A673 (cell line): Measurements from ENCODE around the gene MT1B. TPM values are rescaled to one million over a fixed set of nuclear protein-coding genes. Genes with fewer than 3 reads are reported as not detected.

Experiments used
- BruUV-seq: library from RNA; stranded (reverse); fragments of 400-500 nt; replicated peaks from 2 replicates; lab custom pipeline; 2021; lab: Mats Ljungman, UMichigan
- CTCF ChIA-PET: fragments of 300-600 bp; sonication (Branson Sonifier 250); formaldehyde crosslinking; loops from one replicate; lab custom pipeline; 2022; ENCODE audit warnings: antibody characterized with exemption; lab: Charles Lee
- POLR2A ChIA-PET: fragments of 300-600 bp; sonication (Branson Sonifier 250); formaldehyde crosslinking; loops from one replicate; lab custom pipeline; 2022; ENCODE audit warnings: antibody characterized with exemption; ENCODE audit not compliant: low non-redundant PET; lab: Charles Lee
- DNase-seq: peaks from one replicate; pipeline ENCODE4 v3.0.0-alpha.2; 2015; ENCODE audit warnings: low spot score
- H3K27ac ChIP-seq: fragments of 200-600 bp; sonication (generic); 2 replicates; pipeline ENCODE4 v1.5.1; 2016; ENCODE audit warnings: mixed run types, low read depth, mild to moderate bottlenecking, mixed read lengths, antibody characterized with exemption, low read length; ENCODE audit not compliant: poor library complexity, severe bottlenecking
- H3K27me3 ChIP-seq: fragments of 200-600 bp; sonication (generic); replicated peaks from 2 replicates; pipeline ENCODE4 v1.6.1; 2017; ENCODE audit warnings: mixed run types, low read depth, mild to moderate bottlenecking, mixed read lengths, antibody characterized with exemption, low read length; ENCODE audit not compliant: insufficient read depth, poor library complexity
- H3K36me3 ChIP-seq: fragments of 200-600 bp; sonication (generic); 2 replicates; pipeline ENCODE4 v1.6.1; 2016; ENCODE audit warnings: mixed run types, mild to moderate bottlenecking, mixed read lengths, antibody characterized with exemption, low read length; ENCODE audit not compliant: insufficient read depth, poor library complexity, severe bottlenecking
- H3K4me1 ChIP-seq: fragments of 200-600 bp; sonication (generic); 2 replicates; pipeline ENCODE4 v1.6.1; 2017; ENCODE audit warnings: mixed run types, mild to moderate bottlenecking, mixed read lengths, antibody characterized with exemption, low read length; ENCODE audit not compliant: insufficient read depth, poor library complexity, severe bottlenecking
- H3K4me3 ChIP-seq: fragments of 200-600 bp; sonication (generic); 2 replicates; pipeline ENCODE4 v1.5.1; 2016; ENCODE audit warnings: low read depth, mixed run types, mild to moderate bottlenecking, mixed read lengths, low read length; ENCODE audit not compliant: poor library complexity, severe bottlenecking
- H3K9me3 ChIP-seq: fragments of 200-600 bp; sonication (generic); 2 replicates; pipeline ENCODE4 v1.6.1; 2016; ENCODE audit warnings: mixed run types, low read depth, mild to moderate bottlenecking, mixed read lengths, antibody characterized with exemption, low read length; ENCODE audit not compliant: poor library complexity, severe bottlenecking
- EZH2 ChIP-seq: fragments of 200-600 bp; sonication (generic); IDR thresholded peaks from 2 replicates; pipeline ENCODE4 v1.6.1; 2017; ENCODE audit warnings: borderline replicate concordance, low read depth, mild to moderate bottlenecking, mixed read lengths, antibody characterized with exemption, low read length; ENCODE audit not compliant: poor library complexity, severe bottlenecking
- intact Hi-C: fragments of 100-400 bp; cut with micrococcal nuclease; formaldehyde crosslinking; loops from one replicate; pipeline ENCODE4 v1.10.0; 2022; ENCODE audit not compliant: unreplicated experiment
- total RNA-seq: library from RNA; stranded (reverse); gene quantifications from 2 replicates; pipeline ENCODE4 v1.2.3, GENCODE V29; 2021
- TF ChIP-seq, protein P1 (sequence below): fragments of 300-800, 200-600 bp; sonication (generic); conservative IDR thresholded peaks from 2 replicates; pipeline ENCODE4 v1.5.1; 2017; ENCODE audit warnings: low read depth, mild to moderate bottlenecking, antibody characterized with exemption, low read length, moderate library complexity, mixed read lengths

Gene MT1B
- total RNA-seq, 1 experiment from 2014 or later = not detected

DNA sequence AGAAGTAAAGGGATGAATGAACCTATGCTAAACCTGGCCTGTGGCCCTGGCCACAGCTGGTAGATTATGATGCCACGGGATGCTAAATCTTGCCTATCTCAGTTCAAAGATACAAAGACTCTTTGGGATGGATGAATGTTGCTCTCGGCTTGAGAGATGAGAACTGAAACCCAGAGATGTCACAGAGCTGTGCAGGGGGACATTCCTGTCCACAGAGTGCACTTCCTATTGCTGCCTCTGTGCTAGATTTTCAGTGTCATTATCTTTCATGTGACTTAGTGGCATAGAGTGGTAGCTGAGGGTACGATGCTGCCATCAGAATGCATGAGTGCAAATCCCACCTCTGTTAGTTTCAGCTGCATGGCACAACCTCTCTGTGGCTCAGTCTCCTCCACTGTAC lies 21.6 kb upstream of the MT1B start:
- Histone ChIP-seq H3K27ac (no peak overlapping the region), H3K36me3 (no peaks in the 10 kb centered on the region), H3K27me3 (peaks cover 37% of the 10 kb centered on the region), H3K9me3 (no peaks in the 10 kb centered on the region), H3K4me3 (no peak overlapping the region), H3K4me1 (peaks cover 6% of the 10 kb centered on the region)
- no TSS peak for BruUV-seq
- DNase-seq = no peak
- CTCF ChIA-PET = no interaction called here
- intact Hi-C loops = no loop called here
- TF ChIP-seq EZH2 = no peak
- TF ChIP-seq, protein P1, sequence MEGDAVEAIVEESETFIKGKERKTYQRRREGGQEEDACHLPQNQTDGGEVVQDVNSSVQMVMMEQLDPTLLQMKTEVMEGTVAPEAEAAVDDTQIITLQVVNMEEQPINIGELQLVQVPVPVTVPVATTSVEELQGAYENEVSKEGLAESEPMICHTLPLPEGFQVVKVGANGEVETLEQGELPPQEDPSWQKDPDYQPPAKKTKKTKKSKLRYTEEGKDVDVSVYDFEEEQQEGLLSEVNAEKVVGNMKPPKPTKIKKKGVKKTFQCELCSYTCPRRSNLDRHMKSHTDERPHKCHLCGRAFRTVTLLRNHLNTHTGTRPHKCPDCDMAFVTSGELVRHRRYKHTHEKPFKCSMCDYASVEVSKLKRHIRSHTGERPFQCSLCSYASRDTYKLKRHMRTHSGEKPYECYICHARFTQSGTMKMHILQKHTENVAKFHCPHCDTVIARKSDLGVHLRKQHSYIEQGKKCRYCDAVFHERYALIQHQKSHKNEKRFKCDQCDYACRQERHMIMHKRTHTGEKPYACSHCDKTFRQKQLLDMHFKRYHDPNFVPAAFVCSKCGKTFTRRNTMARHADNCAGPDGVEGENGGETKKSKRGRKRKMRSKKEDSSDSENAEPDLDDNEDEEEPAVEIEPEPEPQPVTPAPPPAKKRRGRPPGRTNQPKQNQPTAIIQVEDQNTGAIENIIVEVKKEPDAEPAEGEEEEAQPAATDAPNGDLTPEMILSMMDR = no peak
- POLR2A ChIA-PET = no interaction called here

DNA sequence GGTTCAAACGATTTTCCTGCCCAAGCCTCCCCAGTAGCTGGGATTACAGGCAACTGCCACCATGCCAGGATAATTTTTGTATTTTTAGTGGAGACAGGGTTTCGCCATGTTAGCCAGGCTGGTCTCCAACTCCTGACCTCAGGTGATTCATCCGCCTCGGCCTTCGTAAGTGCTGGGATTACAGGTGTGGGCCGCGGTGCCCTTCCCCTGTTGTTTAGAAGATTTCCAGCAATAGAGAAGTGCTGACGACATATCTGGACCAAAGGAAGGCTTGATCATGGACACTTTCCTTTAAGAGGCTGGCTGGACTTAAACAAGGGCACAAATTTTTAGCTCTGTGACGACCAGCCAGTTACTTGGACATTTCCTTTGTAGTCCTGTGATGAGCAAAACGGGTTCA lies 20.5 kb upstream of the MT1B start:
- intact Hi-C loops = no loop called here
- Histone ChIP-seq H3K36me3 (no peaks in the 10 kb centered on the region), H3K9me3 (no peaks in the 10 kb centered on the region), H3K4me1 (peaks cover 6% of the 10 kb centered on the region), H3K27ac (no peak overlapping the region), H3K4me3 (no peak overlapping the region), H3K27me3 (peaks cover 42% of the 10 kb centered on the region)
- no TSS peak for BruUV-seq
- CTCF ChIA-PET = no interaction called here
- POLR2A ChIA-PET = interaction anchor here (0.6 kb wide), 1 partner anchor 16 kb away, joined by 3 read pairs; no protein-coding TSS in a partner anchor
- no peak for DNase-seq
- no peak for TF ChIP-seq EZH2
- TF ChIP-seq, protein P1 = no peak

DNA sequence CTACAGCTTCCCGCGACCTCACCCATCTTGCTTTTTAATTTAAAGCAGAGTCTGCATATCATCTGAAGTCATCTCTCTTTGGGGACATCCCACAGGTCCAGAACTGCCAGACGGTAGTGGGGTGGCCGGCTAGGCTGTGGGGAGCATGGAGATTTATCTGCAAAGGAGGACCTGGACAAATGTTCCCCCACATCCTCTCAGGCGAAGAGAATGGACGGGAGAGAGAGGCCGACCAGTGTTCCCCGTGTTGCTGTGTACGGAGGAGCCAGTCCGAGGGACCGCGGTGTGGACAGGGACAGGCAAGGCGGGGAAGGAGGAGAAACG lies 19.9 kb upstream of the MT1B start:
- intact Hi-C loops = no loop called here
- peaks cover 6% of the 10 kb centered on the region for H3K4me1 ChIP-seq
- CTCF ChIA-PET = no interaction called here
- H3K27me3 ChIP-seq = peaks cover 48% of the 10 kb centered on the region
- H3K36me3 ChIP-seq = no peaks in the 10 kb centered on the region
- TF ChIP-seq, protein P1 = no peak
- TF ChIP-seq EZH2 = no peak
- BruUV-seq = no TSS peak
- POLR2A ChIA-PET = no interaction called here
- DNase-seq = no peak
- no peaks in the 10 kb centered on the region for H3K9me3 ChIP-seq
- H3K4me3 ChIP-seq = no peak overlapping the region
- H3K27ac ChIP-seq = no peak overlapping the region
